ENCODE results near the gene MEAF6.

Gene MEAF6

GRCh38 chr1:37483785-37484184, 30.8 kb downstream of the MEAF6 start:
- DNase-seq, result peak in 1 of 2 experiments; percentile 1

GRCh38 chr1:37482796-37483744, 31.5 kb downstream of the MEAF6 start:
- DNase-seq, result peak in 1 of 2 experiments; percentile 3

GRCh38 chr1:37482004-37482785, 32.4 kb downstream of the MEAF6 start:
- no peak for DNase-seq

- DNase-seq, result peak in 1 of 2 experiments; percentile 27
These were observed 33.1 kb downstream of the MEAF6 start for GRCh38 chr1:37481289-37482003.

GRCh38 chr1:37480581-37481288, 33.8 kb downstream of the MEAF6 start:
- DNase-seq, result no peak

- DNase-seq, result no peak
These were observed 34.5 kb downstream of the MEAF6 start for GRCh38 chr1:37480125-37480466.

- peak; percentile 88 to 97 for DNase-seq
These were observed 35.1 kb downstream of the MEAF6 start for GRCh38 chr1:37479255-37480124.

- no peak for DNase-seq
These were observed 35.7 kb downstream of the MEAF6 start for GRCh38 chr1:37478890-37479254.

- DNase-seq, result peak in 1 of 2 experiments; percentile 75
These were observed 36.1 kb downstream of the MEAF6 start for GRCh38 chr1:37478451-37478881.

- peak in 1 of 2 experiments; percentile 15 for DNase-seq
These were observed 36.6 kb downstream of the MEAF6 start for GRCh38 chr1:37477946-37478345.

- DNase-seq, result peak; percentile 82 to 95
These were observed 37.2 kb downstream of the MEAF6 start for GRCh38 chr1:37477198-37477931.

GRCh38 chr1:37476460-37477197, 37.9 kb downstream of the MEAF6 start:
- DNase-seq, result no peak

GRCh38 chr1:37476087-37476452, 38.5 kb downstream of the MEAF6 start:
- peak in 1 of 2 experiments; percentile 5 for DNase-seq

- DNase-seq, result no peak
These were observed 39.0 kb downstream of the MEAF6 start for GRCh38 chr1:37475380-37476086.

- peak in 1 of 2 experiments; percentile 23 for DNase-seq
These were observed 39.7 kb downstream of the MEAF6 start for GRCh38 chr1:37474697-37475379.

- DNase-seq, result peak; percentile 91 to 96
These were observed 40.4 kb downstream of the MEAF6 start, which contains the start of gene ZC3H12A for GRCh38 chr1:37474046-37474696. Gene ZC3H12A (plus strand): TSS chr1:37474580. CDS start chr1:37475497, 917 bp downstream.

- peak in 1 of 2 experiments; percentile 40 for DNase-seq
These were observed 41.0 kb downstream of the MEAF6 start for GRCh38 chr1:37473431-37474045.
